Liver (tissue), 3 donors: ENCODE data around the gene BTNL9.

Experiments
- CTCF ChIP-seq: fragments of 150-350 bp; IDR thresholded peaks from 2 replicates; pipeline ENCODE4 v1.5.1; 2017; ENCODE audit warnings: improper control_type of control experiment, low read depth, low read length; ENCODE audit not compliant: missing input control
- JUND ChIP-seq, 2 donors: IDR thresholded peaks; 2 replicates each; pipeline ENCODE4 v1.6.1; 2016; ENCODE audit warnings: antibody characterized with exemption in 2 of 2
- donor health status: healthy.
- donor health status: healthy.

GRCh38 chr5:181088289-181088688, 48.2 kb downstream of the BTNL9 start:
- TF ChIP-seq JUND (IDR thresholded peaks at IDR 0.05): no peak
- no peak for TF ChIP-seq CTCF
